Caco-2 (cell line): ENCODE measurements around the gene SLC25A21. TPM values are rescaled to one million over a fixed set of nuclear protein-coding genes. Genes with fewer than 3 reads are reported as not detected.

Experiments used
- BruUV-seq: library from RNA; stranded (reverse); fragments of 400-500 nt; replicated peaks from 2 replicates; lab custom pipeline; 2021; lab: Mats Ljungman, UMichigan
- CTCF ChIA-PET: fragments of 300-600 bp; sonication (Branson Sonifier 250); formaldehyde crosslinking; loops from one replicate; lab custom pipeline; 2022; ENCODE audit warnings: antibody characterized with exemption; lab: Charles Lee
- POLR2A ChIA-PET: fragments of 300-600 bp; sonication (Branson Sonifier 250); formaldehyde crosslinking; loops from one replicate; lab custom pipeline; 2022; ENCODE audit warnings: antibody characterized with exemption; lab: Charles Lee
- DNase-seq, 2 experiments: peaks; one replicate each; pipeline versions ENCODE4 v3.0.0 to v3.0.0-alpha.2; 2020 to 2022
- H3K27me3 ChIP-seq: replicated peaks from 2 replicates; pipeline ENCODE4 v1.6.0; 2011; ENCODE audit warnings: low read length; ENCODE audit not compliant: control insufficient read depth, insufficient read depth
- H3K36me3 ChIP-seq: 2 replicates; pipeline ENCODE4 v1.5.1; 2011; ENCODE audit warnings: low read length; ENCODE audit not compliant: control insufficient read depth, insufficient read depth
- H3K4me1 ChIP-seq: fragments of 250-450 bp; sonication (Bioruptor Pico); 2 replicates; pipeline ENCODE4 v1.5.1; 2020; ENCODE audit warnings: mild to moderate bottlenecking
- H3K4me3 ChIP-seq: 2 replicates; pipeline ENCODE4 v1.5.1; 2011; ENCODE audit warnings: low read depth, mild to moderate bottlenecking, control low read depth, low read length
- H3K9me3 ChIP-seq: fragments of 250-450 bp; sonication (Bioruptor Pico); 2 replicates; pipeline ENCODE4 v1.5.1; 2020; ENCODE audit warnings: mild to moderate bottlenecking, moderate library complexity
- H3K27ac Mint-ChIP-seq: one replicate; pipeline ENCODE4 v1.8.0; 2022; ENCODE audit warnings: mixed read lengths; ENCODE audit not compliant: unreplicated experiment
- H3K27me3 Mint-ChIP-seq: one replicate; pipeline ENCODE4 v1.8.0; 2022; ENCODE audit warnings: mixed read lengths; ENCODE audit not compliant: insufficient read depth, unreplicated experiment
- H3K36me3 Mint-ChIP-seq: one replicate; pipeline ENCODE4 v1.8.0; 2022; ENCODE audit warnings: mild to moderate bottlenecking, mixed read lengths; ENCODE audit not compliant: insufficient read depth, unreplicated experiment
- H3K4me1 Mint-ChIP-seq: one replicate; pipeline ENCODE4 v1.8.0; 2022; ENCODE audit warnings: low read depth, mixed read lengths; ENCODE audit not compliant: unreplicated experiment
- H3K4me3 Mint-ChIP-seq: one replicate; pipeline ENCODE4 v1.8.0; 2022; ENCODE audit warnings: mild to moderate bottlenecking, moderate library complexity, mixed read lengths; ENCODE audit not compliant: unreplicated experiment
- H3K9me3 Mint-ChIP-seq: one replicate; pipeline ENCODE4 v1.8.0; 2022; ENCODE audit warnings: mixed read lengths; ENCODE audit not compliant: unreplicated experiment
- CTCF ChIP-seq, 2 experiments: fragments of 200-600 bp in 1 of 2; IDR thresholded peaks; 1 replicate in 1 of 2; 2 replicates in 1 of 2; pipeline versions ENCODE4 v1.5.1 to v1.8.0; 2011 to 2022; ENCODE audit warnings: antibody characterized with exemption in 1 of 2, control low read depth in 1 of 2, inconsistent platforms in 1 of 2, low read depth in 1 of 2, low read length in 1 of 2, mild to moderate bottlenecking in 1 of 2, moderate library complexity in 1 of 2; ENCODE audit not compliant: insufficient read depth in 1 of 2, severe bottlenecking in 1 of 2, unreplicated experiment in 1 of 2
- intact Hi-C: fragments of 100-400 bp; cut with micrococcal nuclease; formaldehyde crosslinking; loops from one replicate; pipeline ENCODE4 v1.10.0; 2022; ENCODE audit not compliant: unreplicated experiment
- total RNA-seq: library from RNA; stranded (reverse); gene quantifications from 2 replicates; pipeline ENCODE4 v1.2.3, GENCODE V29; 2022

SLC25A21 gene
- total RNA-seq, 1 experiment from 2014 or later = 3.2 TPM

- no peak for TF ChIP-seq CTCF (IDR thresholded peaks at IDR 0.05; ENCODE audit: insufficient read depth in 1 of 2, low read depth in 1 of 2, low read length in 1 of 2, severe bottlenecking in 1 of 2, unreplicated experiment in 1 of 2)
- BruUV-seq = no TSS peak
- no peaks in the 10 kb centered on the region for H3K27me3 Mint-ChIP-seq
- no peaks in the 10 kb centered on the region for H3K36me3 Mint-ChIP-seq
- intact Hi-C loops = no loop called here
- Histone ChIP-seq H3K4me1 (peaks cover 7% of the 10 kb centered on the region; the same call in 1 of the 2 replicates), H3K4me3 (no peak overlapping the region), H3K9me3 (no peaks in the 10 kb centered on the region), H3K36me3 (no peaks in the 10 kb centered on the region), H3K27me3 (no peaks in the 10 kb centered on the region)
- no peaks in the 10 kb centered on the region for H3K4me1 Mint-ChIP-seq
- DNase-seq = no peak
- ChIA-PET POLR2A (interaction anchor here (0.6 kb wide), 1 partner anchor 76 kb away, joined by 5 read pairs; no protein-coding TSS in a partner anchor), CTCF (no interaction called here)
- H3K9me3 Mint-ChIP-seq = no peaks in the 10 kb centered on the region
- H3K4me3 Mint-ChIP-seq = no peak overlapping the region
- H3K27ac Mint-ChIP-seq = no peak overlapping the region
Observed at GRCh38 chr14:36676236-36676635, 496.2 kb downstream of the SLC25A21 start.

- Histone ChIP-seq H3K4me1 (peaks cover 7% of the 10 kb centered on the region; the same call in 1 of the 2 replicates), H3K9me3 (no peaks in the 10 kb centered on the region; the same call in 1 of the 2 replicates), H3K4me3 (no peak overlapping the region), H3K27me3 (no peaks in the 10 kb centered on the region), H3K36me3 (no peaks in the 10 kb centered on the region)
- DNase-seq = no peak
- Mint-ChIP-seq H3K36me3 (no peaks in the 10 kb centered on the region), H3K27ac (no peak overlapping the region), H3K27me3 (no peaks in the 10 kb centered on the region), H3K4me3 (no peak overlapping the region), H3K4me1 (no peaks in the 10 kb centered on the region), H3K9me3 (no peaks in the 10 kb centered on the region)
- BruUV-seq = no TSS peak
- intact Hi-C loops = no loop called here
- ChIA-PET POLR2A (no interaction called here), CTCF (no interaction called here)
- no peak for TF ChIP-seq CTCF (IDR thresholded peaks at IDR 0.05; ENCODE audit: insufficient read depth in 1 of 2, low read depth in 1 of 2, low read length in 1 of 2, severe bottlenecking in 1 of 2, unreplicated experiment in 1 of 2)
Observed at GRCh38 chr14:36675581-36675980, 496.8 kb downstream of the SLC25A21 start.

GRCh38 chr14:36674659-36675058, 497.7 kb downstream of the SLC25A21 start:
- no peaks in the 10 kb centered on the region; the same call in 1 of the 2 replicates for H3K9me3 ChIP-seq
- H3K27me3 ChIP-seq = no peaks in the 10 kb centered on the region
- no peak for TF ChIP-seq CTCF (IDR thresholded peaks at IDR 0.05; ENCODE audit: insufficient read depth in 1 of 2, low read depth in 1 of 2, low read length in 1 of 2, severe bottlenecking in 1 of 2, unreplicated experiment in 1 of 2)
- no peaks in the 10 kb centered on the region for H3K36me3 Mint-ChIP-seq
- no peak for DNase-seq
- intact Hi-C loops = no loop called here
- no peaks in the 10 kb centered on the region for H3K36me3 ChIP-seq
- peaks cover 7% of the 10 kb centered on the region; the same call in 1 of the 2 replicates for H3K4me1 ChIP-seq
- BruUV-seq = no TSS peak
- H3K9me3 Mint-ChIP-seq = no peaks in the 10 kb centered on the region
- no peak overlapping the region for H3K4me3 ChIP-seq
- no peaks in the 10 kb centered on the region for H3K27me3 Mint-ChIP-seq
- no peaks in the 10 kb centered on the region for H3K4me1 Mint-ChIP-seq
- ChIA-PET CTCF (no interaction called here), POLR2A (no interaction called here)
- H3K4me3 Mint-ChIP-seq = no peak overlapping the region
- H3K27ac Mint-ChIP-seq = no peak overlapping the region
